Endothelial cell of umbilical vein (primary cell): ENCODE measurements around the gene TJP1. TPM values are rescaled to one million over a fixed set of nuclear protein-coding genes. Genes with fewer than 3 reads are reported as not detected.

Source experiments
- BruUV-seq: library from RNA; stranded (reverse); fragments of 400-500 nt; replicated peaks from 2 replicates; lab custom pipeline; 2021; lab: Mats Ljungman, UMichigan
- CTCF ChIA-PET: fragments of 300-600, 350-600 bp; sonication (Branson Sonifier 250); formaldehyde crosslinking; loops from one replicate; lab custom pipeline; 2021; ENCODE audit warnings: antibody characterized with exemption, inconsistent platforms; lab: Charles Lee
- POLR2A ChIA-PET: fragments of 300-600, 350-600 bp; sonication (Branson Sonifier 250); formaldehyde crosslinking; loops from one replicate; lab custom pipeline; 2021; ENCODE audit warnings: antibody characterized with exemption, inconsistent platforms; lab: Charles Lee
- DNase-seq: peaks from one replicate; pipeline ENCODE4 v3.0.0-alpha.2; 2011; ENCODE audit warnings: low read depth, low spot score
- FAIRE-seq: peaks from 2 replicates; lab custom pipeline; 2011; peaks lifted over from hg19 to GRCh38; lab: Jason Lieb, UNC
- H2AFZ ChIP-seq: 2 replicates; pipeline ENCODE4 v1.6.0; 2012; ENCODE audit warnings: low read depth, low read length, control low read depth, inconsistent platforms
- H3K27ac ChIP-seq: 2 replicates; pipeline ENCODE4 v1.5.1; 2011; ENCODE audit warnings: low read depth, mild to moderate bottlenecking, control low read depth, low read length, moderate library complexity; ENCODE audit not compliant: insufficient read depth
- H3K27me3 ChIP-seq, 2 experiments: 2 replicates each; pipeline versions ENCODE4 v1.6.0 to v1.6.1; 2011; ENCODE audit warnings: low read length in 2 of 2, mixed read lengths in 1 of 2; ENCODE audit not compliant: control insufficient read depth in 2 of 2, insufficient read depth in 2 of 2
- H3K36me3 ChIP-seq, 2 experiments: 2 replicates in 1 of 2; 3 replicates in 1 of 2; pipeline ENCODE4 v1.5.1; 2011; ENCODE audit warnings: low read length in 2 of 2, mild to moderate bottlenecking in 1 of 2, moderate library complexity in 1 of 2; ENCODE audit not compliant: control insufficient read depth in 2 of 2, insufficient read depth in 2 of 2; ENCODE audit errors: extremely low read depth in 1 of 2
- H3K4me1 ChIP-seq: 3 replicates; pipeline ENCODE4 v1.5.1; 2011; ENCODE audit warnings: mild to moderate bottlenecking, low read length; ENCODE audit not compliant: control insufficient read depth, insufficient read depth; ENCODE audit errors: extremely low read depth
- H3K4me2 ChIP-seq: 2 replicates; pipeline ENCODE4 v1.6.1; 2011; ENCODE audit warnings: low read length, control low read depth, mixed read lengths; ENCODE audit not compliant: insufficient read depth
- H3K4me3 ChIP-seq, 3 experiments: fragments of 200-600 bp in 1 of 3; sonication (generic), shearing (Covaris generic) in 1 of 3; replicated peaks in 1 of 3; 2 replicates each; pipeline ENCODE4 v1.5.1; 2011 to 2016; ENCODE audit warnings: control low read depth in 3 of 3, low read length in 3 of 3, mild to moderate bottlenecking in 2 of 3, inconsistent platforms in 1 of 3, low read depth in 1 of 3, moderate library complexity in 1 of 3; ENCODE audit not compliant: insufficient read depth in 1 of 3
- H3K79me2 ChIP-seq: 2 replicates; pipeline ENCODE4 v1.6.0; 2012; ENCODE audit warnings: low read length, inconsistent platforms; ENCODE audit not compliant: control insufficient read depth, insufficient read depth
- H3K9ac ChIP-seq: replicated peaks from 2 replicates; pipeline ENCODE3; 2011; ENCODE audit warnings: low read length, control low read depth; ENCODE audit not compliant: insufficient read depth; ENCODE audit errors: extremely low read depth
- H3K9me1 ChIP-seq: replicated peaks from 3 replicates; pipeline ENCODE4 v1.6.0; 2011; ENCODE audit warnings: mild to moderate bottlenecking, low read length; ENCODE audit not compliant: control insufficient read depth, insufficient read depth; ENCODE audit errors: extremely low read depth
- H3K9me3 ChIP-seq: replicated peaks from 2 replicates; pipeline ENCODE4 v1.5.1; 2012; ENCODE audit warnings: low read length, inconsistent platforms; ENCODE audit not compliant: control insufficient read depth, insufficient read depth
- H4K20me1 ChIP-seq: replicated peaks from 2 replicates; pipeline ENCODE3; 2011; ENCODE audit warnings: mild to moderate bottlenecking, low read length; ENCODE audit not compliant: control insufficient read depth, insufficient read depth; ENCODE audit errors: extremely low read depth
- EZH2 ChIP-seq: IDR thresholded peaks from 2 replicates; pipeline ENCODE4 v1.6.1; 2012; ENCODE audit warnings: borderline replicate concordance, low read depth, mild to moderate bottlenecking, moderate library complexity, low read length, inconsistent platforms; ENCODE audit not compliant: severe bottlenecking
- FOS ChIP-seq: IDR thresholded peaks from 2 replicates; pipeline ENCODE4 v1.6.1; 2011; ENCODE audit warnings: mild to moderate bottlenecking, low read length, moderate library complexity, borderline replicate concordance; ENCODE audit not compliant: insufficient read depth
- GATA2 ChIP-seq: IDR thresholded peaks from 2 replicates; pipeline ENCODE4 v1.7.0; 2011; ENCODE audit warnings: low read depth, mild to moderate bottlenecking, moderate library complexity, mixed read lengths, low read length; ENCODE audit not compliant: insufficient read length, insufficient read depth
- JUN ChIP-seq: IDR thresholded peaks from 2 replicates; pipeline ENCODE4 v1.6.1; 2011; ENCODE audit warnings: borderline replicate concordance, low read depth; ENCODE audit not compliant: insufficient read length, insufficient read depth
- MYC ChIP-seq: IDR thresholded peaks from one replicate; pipeline ENCODE4 v1.6.1; 2011; ENCODE audit warnings: mild to moderate bottlenecking, low read depth, low read length
- POLR2A ChIP-seq: IDR thresholded peaks from 2 replicates; pipeline ENCODE4 v1.6.1; 2012; ENCODE audit warnings: low read depth, mild to moderate bottlenecking, control low read depth, low read length
- POLR2AphosphoS5 ChIP-seq: IDR thresholded peaks from 2 replicates; pipeline ENCODE4 v1.6.1; 2012; ENCODE audit warnings: low read depth, mild to moderate bottlenecking, control low read depth, low read length, moderate library complexity; ENCODE audit not compliant: insufficient read depth
- dilution Hi-C: fragments of 300-500 bp; cut with MboI; formaldehyde crosslinking; loops from one replicate; pipeline ENCODE4 v1.15.0; 2019; ENCODE audit warnings: low sequenced_read_pairs; ENCODE audit not compliant: extremely low pct_ligation_motif_present
- intact Hi-C: fragments of 100-400 bp; cut with micrococcal nuclease; formaldehyde crosslinking; loops from one replicate; pipeline ENCODE4 v1.10.0; 2022
- polyA plus RNA-seq, 4 experiments: library from polyadenylated mRNA; depleted of rRNA in 3 of 4; stranded (reverse) in 3 of 4; unstranded in 1 of 4; fragments of >200 nt; gene quantifications; 2 replicates each; pipeline versions ENCODE4 v1.2.1 to v1.2.3, GENCODE V29; 2011 to 2012; ENCODE audit warnings: missing spikeins in 1 of 4
- total RNA-seq: library from RNA; stranded (reverse); gene quantifications from 2 replicates; pipeline ENCODE4 v1.2.3, GENCODE V29; 2021
- TF ChIP-seq, protein P1 (sequence below), 2 donors: IDR thresholded peaks; 1 replicate in 1 of 2; 2 replicates in 1 of 2; pipeline ENCODE4 v1.5.1; 2011; ENCODE audit warnings: low read length in 2 of 2, mild to moderate bottlenecking in 2 of 2, moderate library complexity in 2 of 2, control low read depth in 1 of 2, inconsistent platforms in 1 of 2, low read depth in 1 of 2; ENCODE audit not compliant: insufficient read depth in 1 of 2; ENCODE audit errors: extremely low read depth in 1 of 2
- TF ChIP-seq, protein P2 (sequence below): IDR thresholded peaks from 2 replicates; pipeline ENCODE4 v1.6.1; 2011; ENCODE audit not compliant: insufficient read depth, insufficient read length

TJP1 gene
- total and polyA plus RNA-seq, 2 donors (not counting 3 experiments of a cell fraction or from before 2014, with no cell fraction given): 45.6 to 128 TPM

DNA sequence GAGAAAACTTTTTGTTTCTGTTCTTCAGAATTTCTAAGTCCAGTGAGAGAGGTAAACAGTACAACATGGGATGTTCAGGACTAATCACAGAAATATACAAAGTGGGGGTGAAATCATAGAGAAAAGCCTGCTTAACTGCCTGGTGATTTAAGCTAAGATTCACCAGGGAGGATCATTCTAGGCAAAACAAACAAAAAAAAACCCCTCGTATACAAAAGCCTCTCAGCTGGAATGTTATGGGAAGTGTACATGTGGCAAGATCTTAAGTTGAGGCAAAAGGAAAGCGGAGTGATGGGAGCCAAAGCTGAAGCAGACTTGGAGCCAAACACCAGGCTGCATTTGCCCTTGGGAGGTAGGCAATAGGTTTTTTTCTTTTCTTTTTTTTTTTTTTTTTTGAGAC is 40.0 kb upstream of the TJP1 start:
- FAIRE-seq: no peak
- no TSS peak for BruUV-seq
- no peak overlapping the region for H3K4me3 ChIP-seq
- no peak overlapping the region for H2AFZ ChIP-seq
- CTCF ChIA-PET: interaction anchor here (1.1 kb wide), 1 partner anchor 28 kb away, joined by 5 read pairs; no protein-coding TSS in a partner anchor
- intact Hi-C loops: loop anchor here (5.0 kb wide), 1 partner anchor 35 kb away; no protein-coding TSS in a partner anchor
- dilution Hi-C loops: no loop called here
- no peaks in the 10 kb centered on the region for H3K79me2 ChIP-seq
- H3K4me2 ChIP-seq: no peak overlapping the region
- no peak for DNase-seq
- H3K27me3 ChIP-seq: peaks cover 0 to 3% of the 10 kb centered on the region in 2 experiments
- no peak overlapping the region for H3K9ac ChIP-seq
- H3K4me1 ChIP-seq: no peaks in the 10 kb centered on the region
- TF ChIP-seq EZH2 (no peak), FOS (no peak), POLR2A (no peak), GATA2 (no peak), JUN (no peak), MYC (no peak), POLR2AphosphoS5 (no peak)
- TF ChIP-seq, protein P1, sequence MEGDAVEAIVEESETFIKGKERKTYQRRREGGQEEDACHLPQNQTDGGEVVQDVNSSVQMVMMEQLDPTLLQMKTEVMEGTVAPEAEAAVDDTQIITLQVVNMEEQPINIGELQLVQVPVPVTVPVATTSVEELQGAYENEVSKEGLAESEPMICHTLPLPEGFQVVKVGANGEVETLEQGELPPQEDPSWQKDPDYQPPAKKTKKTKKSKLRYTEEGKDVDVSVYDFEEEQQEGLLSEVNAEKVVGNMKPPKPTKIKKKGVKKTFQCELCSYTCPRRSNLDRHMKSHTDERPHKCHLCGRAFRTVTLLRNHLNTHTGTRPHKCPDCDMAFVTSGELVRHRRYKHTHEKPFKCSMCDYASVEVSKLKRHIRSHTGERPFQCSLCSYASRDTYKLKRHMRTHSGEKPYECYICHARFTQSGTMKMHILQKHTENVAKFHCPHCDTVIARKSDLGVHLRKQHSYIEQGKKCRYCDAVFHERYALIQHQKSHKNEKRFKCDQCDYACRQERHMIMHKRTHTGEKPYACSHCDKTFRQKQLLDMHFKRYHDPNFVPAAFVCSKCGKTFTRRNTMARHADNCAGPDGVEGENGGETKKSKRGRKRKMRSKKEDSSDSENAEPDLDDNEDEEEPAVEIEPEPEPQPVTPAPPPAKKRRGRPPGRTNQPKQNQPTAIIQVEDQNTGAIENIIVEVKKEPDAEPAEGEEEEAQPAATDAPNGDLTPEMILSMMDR (IDR thresholded peaks at IDR 0.05; ENCODE audit: extremely low read depth in 1 of 2, insufficient read depth in 1 of 2, low read depth in 1 of 2, low read length in 2 of 2): no peak
- TF ChIP-seq, protein P2, sequence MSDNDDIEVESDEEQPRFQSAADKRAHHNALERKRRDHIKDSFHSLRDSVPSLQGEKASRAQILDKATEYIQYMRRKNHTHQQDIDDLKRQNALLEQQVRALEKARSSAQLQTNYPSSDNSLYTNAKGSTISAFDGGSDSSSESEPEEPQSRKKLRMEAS: no peak
- no peak overlapping the region for H3K27ac ChIP-seq
- no peaks in the 10 kb centered on the region for H3K9me1 ChIP-seq
- no peaks in the 10 kb centered on the region for H4K20me1 ChIP-seq
- H3K9me3 ChIP-seq: no peaks in the 10 kb centered on the region
- POLR2A ChIA-PET: no interaction called here
- no peaks in the 10 kb centered on the region for H3K36me3 ChIP-seq
